ELF-1 (cell line): ENCODE measurements around the gene SUMF1.

ENCODE experiments used
- DNase-seq: peaks from one replicate; pipeline ENCODE4 v3.0.0-alpha.2; 2016; ENCODE audit warnings: low read depth, low spot score

Gene SUMF1

DNA sequence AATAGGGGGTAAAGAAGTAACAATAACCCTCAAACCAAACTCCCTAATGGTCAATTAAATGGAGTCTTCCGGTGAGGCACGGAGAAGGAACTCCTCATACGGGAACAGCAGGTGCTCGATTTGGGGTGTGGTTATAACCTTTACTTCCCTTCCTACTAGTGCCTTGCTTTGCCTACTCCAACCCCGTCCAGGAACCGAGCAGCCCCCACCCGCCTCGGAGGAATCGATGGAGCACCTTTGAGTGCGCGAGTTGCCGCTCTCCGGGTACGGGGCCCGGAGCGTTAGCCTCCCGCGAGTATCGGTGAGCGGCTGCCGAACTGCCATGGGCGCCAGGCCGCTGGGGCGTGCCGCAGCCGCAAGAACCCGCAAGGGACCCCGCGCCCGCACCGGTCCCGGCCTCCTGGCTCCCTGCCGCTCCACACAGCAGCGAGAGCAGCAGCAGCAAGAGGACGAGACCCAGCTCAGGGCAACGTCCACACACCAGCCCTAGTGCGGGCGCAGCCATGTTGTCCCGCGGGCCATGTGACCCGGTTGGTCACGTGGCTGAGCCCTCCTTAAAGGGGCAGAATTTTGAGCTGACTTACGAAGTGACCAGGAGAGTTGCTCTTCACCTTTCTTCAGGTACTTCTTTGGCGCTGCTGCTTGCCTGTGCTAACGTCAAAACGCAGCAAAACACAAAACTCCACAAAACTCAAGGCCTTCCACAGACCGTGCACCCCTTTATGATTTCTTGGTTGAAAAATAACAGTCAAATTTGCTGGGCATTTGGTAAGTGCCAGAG, at the start of gene SUMF1:
Gene SUMF1 (minus strand): TSS at position 529 of the 781 bp plus-strand sequence. CDS start 24 bp downstream, at position 505.
- DNase-seq = peak; percentile 85

DNA sequence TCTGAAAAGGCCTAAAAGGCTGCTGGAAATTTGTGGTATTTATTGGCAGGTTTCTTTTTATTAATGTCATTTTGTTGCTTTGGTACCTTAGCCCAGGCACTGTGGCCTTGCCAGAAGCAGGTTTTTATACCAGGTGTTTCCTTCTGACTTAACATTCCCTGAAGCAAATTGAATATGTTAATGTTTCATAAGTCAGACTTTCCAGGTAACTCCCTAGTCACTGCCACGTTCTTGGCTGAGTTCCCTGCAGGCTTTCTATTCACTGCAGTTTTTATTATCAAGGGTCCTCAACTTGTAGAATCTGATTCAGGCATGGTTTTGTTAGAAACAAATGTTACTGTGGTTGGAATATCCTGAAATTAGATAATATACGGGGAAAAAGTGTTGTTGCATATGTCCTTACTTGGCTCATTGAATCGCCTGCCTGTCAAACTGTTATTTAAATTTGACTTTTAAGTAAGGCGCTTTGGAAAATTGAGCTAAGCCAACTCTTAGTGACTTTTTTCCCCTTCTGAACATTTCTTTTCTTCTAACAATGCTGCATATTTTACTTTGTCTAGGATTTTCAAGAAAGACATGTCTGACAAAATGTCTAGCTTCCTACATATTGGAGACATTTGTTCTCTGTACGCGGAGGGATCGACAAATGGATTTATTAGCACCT, 49.0 kb upstream of the SUMF1 start:
- DNase-seq = no peak

GRCh38 chr3:4514916-4515315, 47.8 kb upstream of the SUMF1 start:
- no peak for DNase-seq

- no peak for DNase-seq
These were observed 47.3 kb upstream of the SUMF1 start for GRCh38 chr3:4514321-4514720.

DNA sequence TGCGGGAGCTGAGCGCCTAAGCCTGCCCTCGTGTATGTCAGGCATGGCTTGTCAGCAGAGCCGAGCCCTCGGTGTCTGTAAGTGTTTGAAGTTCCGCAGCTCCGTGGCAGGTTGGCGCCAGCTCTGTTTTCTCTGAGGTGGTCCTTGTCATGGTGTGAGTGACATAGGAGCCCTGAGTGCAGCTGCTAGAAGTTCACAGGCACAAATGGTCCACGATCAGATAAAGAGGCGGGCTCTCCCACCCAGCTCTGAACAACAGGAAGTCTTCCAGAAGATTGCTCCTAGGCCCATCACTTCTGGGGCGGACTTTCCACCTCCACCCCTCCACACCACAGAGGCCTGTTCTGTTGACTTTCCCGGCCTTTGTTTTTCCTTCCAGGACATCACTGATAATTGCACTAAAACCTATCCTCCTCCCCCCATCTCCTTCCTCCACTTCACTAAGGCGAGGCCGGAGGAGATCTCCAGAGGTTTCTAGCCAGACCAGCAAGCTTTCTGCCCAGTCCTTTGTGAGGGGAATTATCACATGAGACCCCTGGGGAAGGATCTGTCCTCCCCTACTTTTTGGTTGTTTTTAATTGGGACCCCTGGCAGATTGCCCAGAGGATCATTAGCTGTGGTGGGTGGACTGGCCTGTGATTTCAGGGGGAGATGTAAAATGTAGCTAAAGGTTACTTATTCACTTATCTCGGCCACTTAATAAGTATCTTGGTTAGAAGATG, 46.0 kb upstream of the SUMF1 start:
- peak; percentile 27 for DNase-seq

- no peak for DNase-seq
These were observed 44.6 kb upstream of the SUMF1 start for GRCh38 chr3:4511491-4512262.

DNA sequence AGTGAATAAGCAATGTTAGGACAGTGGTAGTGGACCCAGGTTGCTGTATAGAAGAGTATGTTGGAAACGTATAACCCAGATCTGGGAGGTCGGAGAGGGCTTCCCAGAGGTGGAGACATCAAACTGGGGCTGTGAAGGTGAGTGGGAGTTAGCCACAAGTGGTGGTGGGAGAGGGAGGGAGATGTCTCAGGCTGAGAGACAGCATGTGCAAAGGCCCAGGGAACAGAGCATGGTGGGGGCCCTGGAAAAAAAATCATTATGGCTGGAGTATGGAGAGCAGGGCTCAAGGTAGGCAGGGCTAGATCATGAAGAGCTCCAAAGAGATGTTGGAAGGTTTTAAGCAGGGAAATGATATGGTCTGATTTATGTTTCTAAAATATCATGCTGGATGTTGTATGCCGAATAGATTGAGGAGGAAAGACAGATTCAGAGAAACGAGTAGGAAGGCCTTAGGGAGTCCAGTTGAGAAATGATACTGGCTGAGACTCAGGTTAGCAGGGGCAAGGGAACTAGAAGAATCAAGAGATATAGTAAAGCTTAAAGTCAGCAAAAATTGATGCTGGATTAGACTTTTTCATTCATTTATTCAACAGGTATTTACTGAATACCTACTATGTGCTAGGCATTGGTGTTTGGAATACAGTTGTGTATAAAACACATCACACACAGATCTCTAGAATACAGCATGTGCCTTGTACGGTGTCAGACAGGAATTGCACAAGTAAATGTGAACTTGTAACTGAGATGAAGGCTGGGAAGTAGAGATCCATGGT, 43.1 kb upstream of the SUMF1 start:
- DNase-seq = no peak

DNA sequence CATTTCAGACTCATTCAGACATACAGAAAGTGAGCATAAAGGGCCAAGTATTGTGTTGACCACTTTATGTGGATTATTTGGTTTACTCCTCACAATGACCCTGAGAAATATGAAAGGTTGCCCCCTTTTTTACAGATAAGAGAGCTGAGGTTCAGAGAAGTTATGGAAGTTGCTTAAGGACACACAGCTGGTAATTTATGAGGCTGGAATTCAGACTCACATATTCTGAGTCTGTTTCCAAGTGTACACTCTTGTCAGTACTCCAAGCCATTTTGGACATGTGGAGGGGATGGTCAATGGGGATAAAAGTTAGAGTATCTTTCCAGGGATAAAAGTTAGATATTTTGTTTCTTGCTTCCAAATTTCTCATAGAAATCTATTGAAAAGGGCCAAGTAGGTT, 42.0 kb upstream of the SUMF1 start:
- DNase-seq = no peak

- DNase-seq = peak; percentile 41
These were observed 41.2 kb upstream of the SUMF1 start for GRCh38 chr3:4508048-4508981.

- DNase-seq = no peak
These were observed 40.0 kb upstream of the SUMF1 start for GRCh38 chr3:4507024-4507596.

GRCh38 chr3:4506559-4507023, 39.5 kb upstream of the SUMF1 start:
- no peak for DNase-seq

DNA sequence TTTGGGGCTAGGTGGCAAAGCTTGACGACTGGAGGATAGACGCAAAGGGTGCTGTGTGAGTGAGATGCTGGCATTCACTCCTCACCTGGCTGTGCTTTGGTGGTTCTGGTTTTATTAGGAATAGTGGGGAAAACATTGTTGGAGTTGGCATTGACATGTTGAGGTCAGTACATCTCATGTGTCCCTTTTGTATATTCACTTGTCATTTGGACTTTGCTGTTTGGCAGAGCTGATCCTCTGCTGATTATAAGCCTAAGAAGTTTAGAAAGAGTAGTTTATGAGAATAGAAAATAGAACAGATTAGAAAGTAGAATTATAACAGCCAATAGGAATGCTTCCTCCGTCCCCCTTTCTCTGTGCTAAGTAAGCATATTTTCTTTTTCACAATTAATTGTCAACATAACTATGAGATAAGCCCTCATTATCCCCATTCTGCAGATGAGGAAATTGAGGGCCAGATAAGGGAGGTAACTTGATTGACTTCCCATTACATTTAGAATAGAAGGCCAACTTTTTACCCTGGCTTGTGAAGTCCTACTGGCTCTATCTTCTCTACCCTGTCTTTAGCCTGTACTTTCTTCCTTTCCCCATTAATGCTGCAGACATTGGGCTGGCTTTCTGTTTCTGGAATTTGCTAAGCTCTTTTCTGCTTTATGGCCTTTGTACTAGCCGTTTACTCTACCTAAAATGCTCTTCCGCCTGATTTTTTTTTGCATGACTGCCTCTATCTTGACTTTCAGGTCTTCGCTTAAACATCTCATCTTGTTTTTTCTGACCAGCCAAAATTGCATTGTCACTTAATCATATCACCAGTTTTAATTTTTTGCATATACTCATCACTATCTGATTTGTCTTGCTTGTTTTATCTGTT, 38.9 kb upstream of the SUMF1 start:
- DNase-seq = no peak

- DNase-seq = no peak
These were observed 37.5 kb upstream of the SUMF1 start for GRCh38 chr3:4504340-4505261.

GRCh38 chr3:4503050-4503449, 36.0 kb upstream of the SUMF1 start:
- DNase-seq = no peak

- DNase-seq = no peak
These were observed 34.9 kb upstream of the SUMF1 start for GRCh38 chr3:4501927-4502326.

DNA sequence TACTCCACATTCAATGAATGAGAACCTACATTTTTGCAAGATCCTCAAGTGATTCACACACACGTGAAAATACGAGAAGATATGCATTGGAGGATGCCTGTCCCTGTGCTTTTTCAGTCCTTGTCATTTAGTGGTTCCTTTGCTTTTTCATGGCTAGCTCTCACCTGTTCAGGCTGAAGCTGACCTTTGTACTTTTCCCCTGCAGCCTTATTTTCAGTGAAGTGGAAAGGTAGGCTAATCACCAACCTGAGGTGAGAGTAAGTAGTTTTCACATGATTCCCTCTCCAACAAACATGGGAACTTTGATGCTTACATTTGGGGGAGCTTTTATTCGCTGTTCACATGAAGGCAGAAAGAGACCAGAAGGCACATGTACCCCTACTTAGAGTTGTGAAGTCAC, 34.4 kb upstream of the SUMF1 start:
- DNase-seq = no peak

DNA sequence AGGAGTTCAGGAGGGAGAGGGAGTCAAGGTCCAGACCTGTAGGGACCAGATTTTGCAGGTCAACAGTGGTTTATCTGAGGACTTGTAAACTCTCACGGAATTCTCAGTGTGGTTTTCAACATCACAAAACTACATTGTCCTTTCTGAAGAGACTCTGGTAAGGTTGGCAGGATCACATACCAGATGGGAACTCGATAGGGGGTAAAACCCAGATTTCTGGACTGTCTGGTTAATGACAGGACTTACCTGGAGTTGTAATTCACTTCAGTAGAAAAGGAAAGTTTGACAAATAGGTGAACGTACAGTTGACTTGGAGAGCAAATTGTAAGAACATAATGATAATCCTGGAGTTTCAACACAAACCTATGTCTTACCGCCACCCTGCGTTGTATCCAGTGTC, 31.4 kb upstream of the SUMF1 start:
- DNase-seq = no peak
